SH-SY5Y (cell line): ENCODE results near the gene ALG14.

ENCODE experiments used
- GATA2 ChIP-seq: IDR thresholded peaks from 2 replicates; pipeline ENCODE4 v1.6.1; 2011; ENCODE audit warnings: mild to moderate bottlenecking, low read depth, low read length
- GATA3 ChIP-seq: IDR thresholded peaks from 2 replicates; pipeline ENCODE4 v1.6.1; 2011; ENCODE audit warnings: low read depth, mild to moderate bottlenecking, low read length, moderate library complexity

ALG14 gene

DNA sequence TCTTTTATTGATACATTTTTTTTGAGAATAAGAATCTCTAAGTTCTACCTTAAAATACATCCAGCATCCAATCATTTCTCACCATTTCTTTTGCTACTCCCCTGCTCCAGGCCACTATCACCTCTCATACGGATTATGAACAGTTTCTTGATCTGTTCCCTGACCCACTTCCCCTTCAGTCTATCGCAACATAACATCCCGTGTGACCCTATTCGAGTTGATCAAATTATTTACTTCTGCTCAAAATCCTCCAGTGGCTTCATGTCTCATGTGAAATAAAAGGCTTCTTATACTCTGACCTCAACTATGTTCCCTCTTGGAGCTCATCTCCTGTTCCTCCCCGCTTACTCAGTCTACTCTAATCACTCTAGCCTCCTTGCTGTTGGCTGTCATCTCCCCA, 5.2 kb downstream of the ALG14 start:
- TF ChIP-seq GATA3 (no peak), GATA2 (no peak)

DNA sequence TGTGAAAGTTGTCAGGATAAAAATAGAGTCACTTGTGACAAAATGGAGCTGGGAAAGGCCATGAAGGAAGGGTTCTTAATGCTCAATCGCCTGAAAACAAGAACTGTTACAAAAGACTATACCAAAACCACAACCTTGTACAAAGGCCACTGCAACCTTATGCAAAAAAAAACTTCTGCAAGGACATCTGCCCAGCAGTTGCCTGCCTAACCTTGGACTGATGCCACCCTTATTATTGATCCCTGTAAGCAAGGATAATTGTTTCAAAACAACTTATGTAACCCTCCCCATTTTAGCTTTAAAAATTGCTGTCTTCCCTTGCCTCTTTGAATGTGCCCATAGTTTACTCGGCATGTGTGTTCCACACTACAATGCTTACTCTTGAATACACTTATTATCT, 5.7 kb downstream of the ALG14 start:
- TF ChIP-seq GATA2 (no peak), GATA3 (no peak)

DNA sequence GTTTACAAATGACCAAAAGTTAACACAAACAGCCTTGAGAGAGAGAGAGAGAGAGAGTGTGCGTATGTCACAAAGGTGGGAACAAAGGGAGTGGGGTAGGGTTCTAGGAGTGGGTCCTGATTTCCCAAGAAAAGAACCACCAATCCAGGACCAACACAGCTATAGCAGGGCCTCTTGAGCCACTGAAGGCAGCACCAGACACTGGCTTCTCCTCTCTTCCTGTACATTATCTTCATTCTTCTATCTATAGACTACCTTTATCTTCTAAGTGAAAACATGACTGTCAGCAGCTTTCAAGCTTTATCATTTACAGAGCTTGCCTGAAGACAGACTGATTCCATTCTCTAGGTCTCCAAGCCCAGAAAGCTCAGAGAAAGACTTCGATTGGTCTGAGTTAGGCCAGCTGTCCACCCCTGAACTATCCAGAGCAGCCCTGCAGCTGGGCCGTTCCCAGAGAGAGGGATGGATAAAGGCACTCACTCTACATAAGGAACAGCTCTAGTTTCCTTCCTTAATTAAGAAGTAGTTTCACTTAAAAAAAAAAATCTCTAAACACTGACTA, 11.2 kb downstream of the ALG14 start:
- no peak for TF ChIP-seq GATA3
- no peak for TF ChIP-seq GATA2

DNA sequence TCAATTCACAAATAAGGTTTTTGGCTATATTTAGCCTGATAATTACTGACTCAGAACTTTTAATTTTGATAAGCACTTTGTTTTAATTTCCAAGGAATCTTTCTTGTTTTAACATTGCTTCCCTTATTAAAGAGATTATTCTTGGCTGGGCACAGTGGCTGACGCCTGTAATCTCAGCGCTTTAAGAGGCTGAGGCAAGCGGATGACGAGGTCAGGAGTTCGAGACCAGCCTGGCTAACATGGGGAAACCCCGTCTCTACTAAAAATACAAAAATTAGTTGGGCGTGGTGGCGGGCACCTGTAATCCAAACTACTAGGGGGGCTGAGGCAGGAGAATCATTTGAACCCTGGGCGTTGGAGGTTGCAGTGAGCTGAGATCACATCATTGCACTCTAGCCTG, 13.8 kb downstream of the ALG14 start:
- no peak for TF ChIP-seq GATA3
- no peak for TF ChIP-seq GATA2

DNA sequence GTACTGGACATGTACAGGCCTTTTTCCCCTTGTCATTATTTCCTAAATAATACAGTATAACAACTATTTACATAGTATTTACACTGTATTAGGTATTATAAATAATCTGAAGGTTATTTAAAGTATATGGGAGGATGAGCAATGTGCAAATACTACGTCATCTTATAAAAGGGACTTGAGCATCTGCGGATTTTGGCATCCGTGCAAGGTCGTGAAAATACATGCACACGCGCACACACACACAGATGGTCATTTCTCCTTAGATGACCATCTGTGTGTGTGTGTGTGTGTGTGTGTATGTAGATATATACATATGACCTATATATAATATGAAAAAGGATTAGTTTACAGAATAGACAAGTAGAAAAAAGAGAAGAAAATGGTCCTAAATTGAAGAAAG, 15.4 kb downstream of the ALG14 start:
- TF ChIP-seq GATA3, result no peak
- no peak for TF ChIP-seq GATA2

DNA sequence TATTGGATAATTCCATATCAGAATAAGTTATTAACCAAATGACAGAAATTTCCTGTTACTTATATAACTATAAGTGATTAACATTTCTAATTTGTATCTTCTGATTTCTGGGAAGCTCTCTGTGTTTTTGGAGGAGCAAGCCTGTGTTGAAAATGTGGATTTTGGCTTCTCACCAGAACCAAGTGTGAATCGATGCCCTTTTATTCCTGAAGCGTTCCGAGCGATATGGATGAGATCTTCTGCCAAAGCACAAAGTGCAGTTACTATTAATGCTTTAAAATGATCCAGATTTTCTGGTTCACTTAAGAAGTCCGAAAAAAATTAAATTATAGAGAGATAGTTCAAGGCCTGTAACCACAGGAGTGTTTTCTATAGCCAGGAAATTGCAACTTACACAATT, 22.8 kb downstream of the ALG14 start:
- TF ChIP-seq GATA2 (no peak), GATA3 (no peak)

DNA sequence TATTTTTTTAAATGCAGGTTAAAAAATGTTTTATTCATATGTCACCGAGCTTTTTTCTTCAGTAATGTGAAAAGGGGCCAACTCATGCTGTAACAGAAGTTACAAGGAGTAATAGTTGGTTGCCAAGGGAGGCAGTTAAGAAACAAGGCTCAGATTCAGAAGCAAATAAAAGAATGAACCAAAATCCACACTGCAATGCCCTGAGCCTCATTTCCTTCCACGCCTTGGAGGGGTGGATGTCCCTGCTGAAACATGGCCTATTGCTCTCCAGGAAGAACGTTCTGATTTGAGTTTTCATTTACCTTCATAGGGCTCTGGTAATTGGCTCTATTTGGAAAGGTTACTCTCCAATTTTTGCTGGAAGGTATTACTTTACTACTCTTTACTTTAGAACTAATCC, 24.4 kb downstream of the ALG14 start:
- TF ChIP-seq GATA2, result no peak
- no peak for TF ChIP-seq GATA3

DNA sequence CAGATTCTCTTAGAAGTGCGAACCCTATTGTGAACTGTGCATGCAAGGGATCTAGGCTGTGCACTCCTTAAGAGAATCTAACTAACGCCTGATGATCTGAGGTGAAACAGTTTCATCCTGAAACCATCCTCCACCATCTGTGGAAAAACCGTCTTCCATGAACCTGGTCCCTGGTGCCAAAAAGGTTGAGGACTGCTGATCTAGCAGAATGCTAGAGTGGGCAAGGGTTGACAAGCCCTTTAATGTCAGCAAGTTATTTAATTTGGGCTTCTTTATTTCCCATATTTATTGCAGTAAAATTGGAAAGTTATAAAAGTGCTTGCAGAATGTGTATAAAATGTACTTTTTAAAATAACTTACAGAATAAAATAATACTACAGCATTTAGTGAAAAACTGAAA, 26.4 kb downstream of the ALG14 start:
- TF ChIP-seq GATA2, result no peak
- no peak for TF ChIP-seq GATA3

DNA sequence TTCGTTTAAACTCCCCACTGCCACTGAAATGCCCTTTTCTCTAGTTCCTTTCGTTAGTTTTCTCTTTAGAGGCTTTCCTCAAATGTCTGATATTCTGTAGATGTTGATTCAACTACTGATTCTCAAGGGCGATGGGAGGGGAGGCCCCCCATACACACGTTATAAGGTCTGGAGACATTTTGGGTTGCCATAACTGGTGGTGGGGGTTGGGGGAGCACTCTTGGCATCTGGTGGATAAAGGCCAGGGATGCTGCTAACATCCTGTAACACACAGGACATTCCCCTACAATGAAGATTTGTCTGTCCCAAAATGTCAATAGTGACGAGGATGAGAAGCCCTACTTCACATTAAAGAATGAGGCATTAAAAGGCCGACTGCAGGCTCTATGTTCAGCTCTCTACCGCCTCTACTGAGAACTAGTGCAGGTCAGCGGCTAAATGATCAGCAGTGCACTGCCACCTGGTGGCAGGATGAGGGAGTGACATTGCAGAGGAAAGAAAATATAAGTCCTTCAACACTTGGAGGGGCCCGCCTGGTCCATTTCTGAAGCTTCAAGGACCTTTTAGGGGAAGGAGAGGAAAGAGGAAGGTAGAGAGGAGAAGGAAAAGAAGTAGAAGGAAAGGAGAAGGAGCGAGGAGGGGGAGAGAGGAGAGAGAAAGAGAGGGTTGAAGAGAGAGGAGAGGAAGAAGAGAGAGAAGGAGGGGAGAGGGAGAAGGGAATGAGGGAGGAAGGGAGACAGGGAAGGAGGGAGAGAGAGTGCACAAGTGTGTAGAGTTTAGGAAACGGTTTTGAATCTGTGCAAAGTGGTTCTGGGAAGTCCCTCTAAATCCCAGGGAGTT, 29.4 kb downstream of the ALG14 start:
- TF ChIP-seq GATA3 (no peak), GATA2 (no peak)

DNA sequence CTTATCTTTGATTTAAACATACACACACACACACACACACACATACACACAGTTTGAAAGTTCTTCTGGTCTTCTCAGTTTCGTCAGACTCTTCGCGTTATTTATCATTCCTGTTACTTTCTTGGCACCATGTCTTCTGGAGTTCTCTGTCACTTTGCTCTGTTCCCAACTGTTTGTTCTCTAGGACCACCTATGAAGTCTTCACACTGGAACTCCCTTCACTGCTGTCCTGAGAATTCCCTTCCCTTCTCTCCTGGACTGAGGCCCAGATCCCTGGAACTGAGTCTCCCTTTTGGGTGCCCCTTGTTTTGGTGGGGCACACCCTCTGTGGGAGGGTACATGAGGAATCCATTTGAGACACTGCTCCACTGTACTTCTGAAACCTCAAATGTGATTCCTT, 30.5 kb downstream of the ALG14 start:
- TF ChIP-seq GATA2, result no peak

DNA sequence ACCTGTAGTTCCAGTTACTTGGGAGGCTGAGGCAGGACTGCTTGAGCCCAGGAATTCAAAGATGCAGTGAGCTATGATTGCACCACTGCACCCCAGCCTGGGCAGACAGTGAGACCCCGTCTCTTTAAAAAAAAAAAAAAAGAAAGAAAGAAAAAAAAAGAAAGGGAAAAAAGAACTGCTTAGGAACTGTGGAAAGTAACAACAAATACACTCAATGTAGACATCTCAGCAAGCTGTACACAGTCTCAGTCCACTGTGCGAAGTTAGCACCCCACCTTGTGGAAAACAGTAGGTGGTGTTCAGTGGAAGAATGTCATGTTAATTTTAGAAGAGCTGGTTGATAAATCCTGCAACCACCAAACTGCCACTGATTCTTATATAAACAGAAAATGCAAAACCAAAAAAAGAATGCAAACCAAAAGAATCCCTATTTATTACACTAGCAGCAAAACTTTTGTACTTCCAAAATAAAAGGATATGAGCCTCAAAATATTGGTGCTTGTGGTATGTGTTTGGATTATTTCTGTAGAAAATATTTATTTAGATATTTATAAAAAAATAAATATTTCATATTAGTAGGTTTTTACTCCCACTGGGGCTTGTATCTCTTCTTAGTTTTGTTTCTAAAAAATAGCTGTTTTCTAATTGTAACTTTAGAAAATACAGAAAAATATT, 31.1 kb downstream of the ALG14 start:
- TF ChIP-seq GATA3 (no peak), GATA2 (no peak)

DNA sequence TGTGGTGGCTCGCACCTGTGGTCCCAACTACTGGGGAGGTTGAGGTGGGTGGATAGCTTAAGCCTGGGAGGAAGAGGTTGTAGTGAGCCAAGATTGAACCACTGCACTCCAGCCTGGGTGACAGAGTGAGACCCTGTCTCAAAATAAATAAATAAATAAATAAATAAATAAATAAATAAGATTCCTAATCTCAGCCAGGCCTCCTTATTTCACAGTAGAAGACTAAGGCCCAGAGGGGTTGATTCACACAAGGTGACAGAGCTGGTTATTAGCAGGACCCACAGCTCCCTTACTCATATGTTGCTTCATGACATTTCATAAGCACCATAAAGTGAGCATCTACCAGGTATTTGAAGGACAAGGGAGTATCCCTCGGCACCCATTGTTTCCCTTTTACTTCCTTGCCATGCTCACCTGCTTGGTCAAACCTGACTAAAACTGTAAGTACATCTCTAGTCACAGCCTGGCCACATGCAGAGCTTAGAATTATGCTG, 32.7 kb downstream of the ALG14 start:
- TF ChIP-seq GATA3, result no peak
- no peak for TF ChIP-seq GATA2

DNA sequence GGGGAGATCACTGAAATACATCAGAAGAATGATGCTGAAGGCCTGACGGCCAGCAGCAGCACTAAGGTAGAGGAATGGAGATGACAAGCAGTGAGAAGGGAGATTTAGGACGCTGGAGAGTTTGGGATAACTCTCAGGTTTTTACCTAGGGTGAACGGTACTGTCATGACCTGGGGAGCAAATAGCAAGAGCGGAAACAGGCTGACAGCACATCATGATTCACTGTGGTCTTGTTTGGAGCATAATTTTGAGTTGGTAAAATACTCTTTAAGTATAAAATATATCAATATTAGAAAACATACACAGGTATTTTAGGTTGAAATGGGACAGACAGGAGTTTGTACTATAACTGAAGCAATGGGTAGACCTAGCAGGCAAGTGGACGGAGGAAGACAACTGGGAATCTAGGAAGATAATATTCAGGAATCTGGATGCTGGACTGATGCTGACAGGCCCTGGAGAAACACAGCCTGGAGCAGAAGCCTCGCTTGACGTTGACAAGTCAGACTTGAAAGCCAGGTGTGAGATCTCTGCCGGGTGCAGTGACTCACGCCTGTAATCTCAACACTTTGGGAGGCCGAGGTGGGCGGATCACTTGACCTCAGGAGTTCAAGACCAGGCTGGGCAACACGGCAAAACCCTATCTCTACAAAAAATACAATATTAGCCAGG, 33.3 kb downstream of the ALG14 start:
- TF ChIP-seq GATA2 (no peak), GATA3 (no peak)

DNA sequence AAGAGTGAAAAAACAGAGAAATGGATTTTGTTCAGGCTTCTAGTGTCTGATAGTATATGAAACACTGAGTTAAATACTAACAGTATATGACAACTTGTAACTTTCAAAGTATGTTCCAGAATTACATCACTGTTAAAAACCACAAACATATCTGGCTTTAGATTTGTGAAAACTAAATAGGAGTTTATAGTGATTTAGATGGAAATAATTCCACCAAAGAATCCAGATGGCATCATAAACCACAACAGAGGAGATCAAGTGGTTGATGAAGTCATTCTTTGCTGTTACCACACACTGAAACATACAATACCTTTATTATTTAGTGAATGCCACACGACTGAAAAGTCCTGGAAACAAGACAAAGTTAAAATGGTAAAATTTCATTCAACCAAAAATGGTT, 37.2 kb downstream of the ALG14 start:
- TF ChIP-seq GATA2, result no peak
- no peak for TF ChIP-seq GATA3
